ENCODE measurements around the gene SORCS2.
"Not testable (repeated sequence)": the region's sequence is repeated elsewhere in the genome, so short reads cannot be mapped to it uniquely, and the experiment has no call there.

The SORCS2 gene

GRCh38 chr4:7160951-7161440, 31.3 kb upstream of the SORCS2 start:
- no peak for DNase-seq

GRCh38 chr4:7161721-7162214, 30.6 kb upstream of the SORCS2 start:
- no peak for DNase-seq

DNA sequence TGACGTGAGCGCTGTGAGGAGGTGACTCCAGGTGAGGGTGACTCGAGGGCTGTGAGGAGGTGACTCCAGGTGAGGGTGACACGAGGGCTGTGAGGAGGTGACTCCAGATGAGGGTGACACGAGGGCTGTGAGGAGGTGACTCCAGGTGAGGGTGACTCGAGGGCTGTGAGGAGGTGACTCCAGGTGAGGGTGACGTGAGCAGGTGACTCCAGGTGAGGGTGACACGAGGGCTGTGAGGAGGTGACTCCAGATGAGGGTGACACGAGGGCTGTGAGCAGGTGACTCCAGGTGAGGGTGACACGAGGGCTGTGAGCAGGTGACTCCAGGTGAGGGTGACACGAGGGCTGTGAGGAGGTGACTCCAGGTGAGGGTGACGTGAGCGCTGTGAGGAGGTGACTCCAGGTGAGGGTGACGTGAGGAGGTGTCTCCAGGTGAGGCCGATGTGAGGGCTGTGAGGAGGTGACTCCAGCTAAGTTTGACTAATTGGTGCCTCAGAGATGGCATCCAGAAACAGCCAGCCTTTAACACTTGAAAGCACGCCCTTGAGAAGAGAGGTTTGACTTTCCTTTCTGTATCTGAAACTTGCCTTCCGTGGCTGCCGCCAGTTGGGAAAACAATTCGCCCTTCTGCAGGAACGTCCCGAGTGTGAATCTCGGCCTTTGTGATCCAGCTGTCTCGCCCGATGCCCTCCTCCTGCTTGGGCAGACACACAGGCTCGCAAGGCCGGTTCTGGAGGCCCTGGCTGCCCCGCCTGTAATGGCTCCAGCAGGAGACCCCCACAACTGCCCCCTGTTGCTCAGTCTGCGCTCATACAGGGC, 27.1 kb upstream of the SORCS2 start:
- not testable (repeated sequence) for DNase-seq

DNA sequence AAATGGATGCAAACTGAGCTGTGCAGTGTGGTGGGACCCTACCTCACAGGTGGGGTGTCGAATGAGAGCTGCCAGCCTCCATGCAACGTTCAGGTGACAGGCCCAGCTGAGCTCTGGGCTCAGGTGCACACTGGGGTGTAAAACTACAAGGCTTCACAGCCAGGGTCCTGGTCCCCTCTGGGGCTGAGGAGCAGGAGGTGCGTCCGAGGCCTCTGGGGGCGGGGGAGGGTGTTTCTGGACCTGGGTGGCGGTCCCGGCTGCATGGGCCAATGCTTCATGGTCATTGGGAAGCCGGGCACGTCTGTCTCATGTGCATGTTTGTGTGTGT, 26.5 kb upstream of the SORCS2 start:
- no peak for DNase-seq

- no peak for DNase-seq
Measured at GRCh38 chr4:7166237-7166636, 26.1 kb upstream of the SORCS2 start.

DNA sequence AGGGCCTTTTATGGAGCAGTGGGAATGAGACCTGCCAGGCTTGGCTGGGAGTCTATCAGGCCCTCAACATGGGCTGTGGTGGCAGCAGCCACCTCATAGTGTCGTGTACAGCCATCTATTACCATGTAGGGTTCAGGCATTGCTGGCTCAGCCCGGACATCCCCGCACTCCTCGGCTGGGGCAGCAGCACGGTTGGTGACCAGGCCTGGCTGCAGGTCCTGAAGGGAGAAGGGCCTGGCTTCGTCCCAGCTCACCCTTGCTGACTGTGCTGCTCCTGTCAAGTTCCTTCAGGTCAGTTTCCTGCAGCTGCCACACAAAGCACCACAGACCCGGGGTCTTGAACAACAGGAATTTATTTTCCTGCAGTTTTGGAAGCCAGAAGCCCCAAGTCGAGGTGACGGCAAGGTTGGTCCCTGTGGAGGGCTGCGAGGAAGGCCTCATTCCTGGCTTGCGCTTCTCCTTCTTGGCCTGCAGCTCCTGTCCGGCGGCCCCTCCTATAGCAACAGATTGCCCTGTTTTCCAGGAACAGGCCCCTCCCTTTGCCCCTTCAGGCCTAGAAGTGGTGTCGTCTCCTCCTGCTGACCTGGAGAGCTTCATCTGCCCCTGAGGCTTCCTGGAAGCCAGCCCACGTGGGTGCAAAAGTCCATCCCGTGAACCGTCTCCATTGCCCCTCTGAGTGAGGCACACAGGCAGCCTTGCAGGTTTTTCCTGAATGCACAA, 25.2 kb upstream of the SORCS2 start:
- DNase-seq = peak; percentile 62

DNA sequence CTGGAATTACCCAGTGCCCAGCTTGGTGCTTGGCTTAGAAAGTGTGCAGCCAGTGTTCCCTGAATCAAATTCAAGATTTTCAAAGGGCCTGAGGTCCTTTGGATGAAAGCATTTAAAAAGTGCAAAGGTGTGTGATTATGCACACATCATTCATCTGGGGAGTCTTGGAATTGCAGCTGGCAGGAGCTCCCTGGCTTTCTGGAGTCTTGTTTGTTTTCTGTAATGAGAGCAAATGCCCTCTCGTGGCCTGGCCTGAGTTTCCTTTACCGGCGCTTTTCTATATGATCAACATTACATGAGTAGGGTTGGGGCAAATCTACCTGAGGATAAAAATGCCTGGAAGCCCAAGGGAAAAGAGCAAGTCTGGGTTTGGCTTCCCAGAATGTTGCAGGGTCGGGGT, 24.6 kb upstream of the SORCS2 start:
- no peak for DNase-seq

DNA sequence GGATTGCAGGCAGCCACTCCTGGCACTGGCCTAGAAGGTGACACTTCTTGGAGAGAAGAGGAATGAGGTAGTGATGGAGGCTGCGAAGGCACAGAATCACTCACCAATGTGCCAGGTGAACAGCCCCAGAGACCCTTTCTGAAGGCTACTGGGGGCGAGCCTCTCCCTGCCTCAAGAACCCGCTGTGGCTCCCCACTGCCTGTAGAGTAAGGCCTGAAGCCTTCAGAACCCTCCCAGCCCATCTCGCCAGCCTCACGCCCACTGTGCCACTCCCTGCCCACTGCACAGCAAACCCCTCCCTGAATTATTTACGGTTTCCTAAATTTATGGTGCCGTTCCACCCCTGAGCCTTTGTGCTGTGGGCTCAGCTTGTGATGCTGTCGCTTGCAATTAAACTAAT, 24.2 kb upstream of the SORCS2 start:
- no peak for DNase-seq

GRCh38 chr4:7169134-7169533, 23.2 kb upstream of the SORCS2 start:
- DNase-seq = no peak

GRCh38 chr4:7170012-7170411, 22.3 kb upstream of the SORCS2 start:
- no peak for DNase-seq

- no peak for DNase-seq
Measured at GRCh38 chr4:7171191-7171900, 21.0 kb upstream of the SORCS2 start.

GRCh38 chr4:7172508-7172907, 19.8 kb upstream of the SORCS2 start:
- DNase-seq = no peak

- no peak for DNase-seq
Measured at GRCh38 chr4:7172946-7173345, 19.4 kb upstream of the SORCS2 start.

GRCh38 chr4:7173841-7174449, 18.4 kb upstream of the SORCS2 start:
- DNase-seq = no peak

DNA sequence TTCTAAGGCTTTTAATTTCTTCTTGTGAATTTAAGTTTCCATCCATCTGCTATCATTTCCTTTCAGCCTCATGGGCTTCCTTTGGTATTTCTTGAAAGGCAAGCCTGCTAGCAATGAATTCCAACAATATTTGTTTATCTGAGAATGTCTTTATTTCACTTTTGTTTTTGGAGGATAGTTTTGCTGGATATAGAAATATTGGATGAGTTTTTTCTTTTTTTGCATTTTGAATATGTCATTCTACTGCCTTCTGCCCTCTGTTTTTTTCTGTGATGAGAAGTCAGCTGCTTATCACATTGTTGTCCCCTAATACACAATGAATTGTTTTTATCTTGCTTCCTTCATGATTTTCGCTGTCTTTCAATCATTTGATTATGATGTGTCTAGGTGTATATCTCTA, 13.2 kb upstream of the SORCS2 start:
- DNase-seq = no peak

DNA sequence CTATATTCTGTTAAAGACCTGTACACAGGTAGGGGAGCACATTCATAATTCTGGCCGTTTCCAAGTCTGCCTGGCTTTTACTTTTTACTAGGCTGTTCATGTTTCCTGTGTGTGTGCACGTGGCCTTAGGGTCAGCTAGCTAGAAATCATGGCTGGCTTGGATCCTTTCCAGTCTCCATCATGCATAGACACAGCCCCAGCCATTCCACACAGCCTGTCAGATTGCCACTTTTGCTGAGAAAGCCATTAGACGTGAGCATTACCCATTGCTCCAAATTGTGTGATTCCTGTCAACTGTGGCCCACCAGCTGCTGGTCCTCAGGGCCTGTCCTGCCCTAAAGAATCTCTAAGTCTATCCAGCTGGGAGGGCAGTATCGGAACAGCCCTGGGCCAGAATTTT, 11.4 kb upstream of the SORCS2 start:
- no peak for DNase-seq

- no peak for DNase-seq
Measured at GRCh38 chr4:7182616-7183015, 9.7 kb upstream of the SORCS2 start.

GRCh38 chr4:7183161-7183560, 9.2 kb upstream of the SORCS2 start:
- DNase-seq = no peak

GRCh38 chr4:7183780-7184460, 8.4 kb upstream of the SORCS2 start:
- DNase-seq = no peak

DNA sequence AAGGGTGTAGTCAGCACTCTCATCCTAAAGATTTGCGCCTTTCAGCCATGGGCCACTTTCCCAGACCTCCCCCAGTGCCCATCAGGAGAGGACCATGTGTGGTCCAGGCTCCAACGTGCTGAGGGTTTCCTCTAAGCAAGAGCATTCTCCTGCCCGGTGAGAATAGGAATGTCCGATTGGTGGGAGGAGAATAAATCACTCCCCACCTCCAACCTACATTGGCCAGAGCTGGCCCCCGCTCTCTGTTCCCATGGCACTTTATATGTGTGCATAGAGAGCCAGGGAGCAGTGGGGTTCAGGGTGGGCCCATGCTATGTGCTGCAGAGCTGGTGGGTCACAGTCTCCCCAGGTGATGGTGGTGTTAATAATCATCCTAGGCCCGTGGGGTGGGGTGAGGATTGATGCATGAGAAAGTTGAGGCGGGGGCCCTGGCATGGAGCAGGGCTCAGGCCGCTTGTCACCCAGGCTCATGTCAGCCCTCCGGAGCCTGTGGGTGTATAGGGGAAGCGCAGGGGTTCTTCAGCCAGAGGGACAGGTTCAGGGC, 6.8 kb upstream of the SORCS2 start:
- no peak for DNase-seq

GRCh38 chr4:7186031-7186430, 6.3 kb upstream of the SORCS2 start:
- no peak for DNase-seq

GRCh38 chr4:7186516-7187167, 5.7 kb upstream of the SORCS2 start:
- DNase-seq = no peak

All from retina (tissue), 1 donor.